ENCODE measurements around the gene SLC18A2.

- TF ChIP-seq CTCF (IDR thresholded peaks at IDR 0.05; ENCODE audit: low read length) (no peak), EZH2 (IDR thresholded peaks at IDR 0.05; ENCODE audit: borderline replicate concordance, low read length) (no peak)
These were observed 22.3 kb upstream of the SLC18A2 start for GRCh38 chr10:117218654-117219053.

All from OCI-LY1 (cell line).